Testis (tissue), 2 donors: ENCODE results near the gene AVP.

ENCODE experiments used
- CTCF ChIP-seq, 3 experiments: fragments of 450-650 bp in 2 of 3; fragments of 200-600 bp in 1 of 3; sonication (generic) in 1 of 3; IDR thresholded peaks; one replicate each; pipeline ENCODE4 v1.5.1; 2016 to 2019; ENCODE audit warnings: antibody characterized with exemption in 3 of 3, mild to moderate bottlenecking in 2 of 3, moderate library complexity in 1 of 3
- POLR2A ChIP-seq: fragments of 450-650 bp; IDR thresholded peaks from one replicate; pipeline ENCODE4 v1.6.1; 2017; ENCODE audit warnings: antibody characterized with exemption, mild to moderate bottlenecking, moderate library complexity

- TF ChIP-seq CTCF (IDR thresholded peaks at IDR 0.05) (no peak), POLR2A (no peak)
These were observed 44.6 kb upstream of the AVP start for GRCh38 chr20:3129094-3129493.
